SK-N-SH (cell line): ENCODE results near the gene TXNDC16.

Source experiments
- EZH2phosphoT487 ChIP-seq: fragments of 200-600 bp; sonication (generic); IDR thresholded peaks from 2 replicates; pipeline ENCODE4 v1.6.1; 2017; ENCODE audit warnings: low read depth, mixed run types, mild to moderate bottlenecking, antibody characterized with exemption, moderate library complexity, borderline replicate concordance
- FOXM1 ChIP-seq: IDR thresholded peaks from 2 replicates; pipeline ENCODE4 v1.4.0; 2012; ENCODE audit warnings: low read depth, mild to moderate bottlenecking
- JUND ChIP-seq: IDR thresholded peaks from 2 replicates; pipeline ENCODE4 v1.4.0; 2012
- POLR2AphosphoS5 ChIP-seq: IDR thresholded peaks from 2 replicates; pipeline ENCODE4 v1.6.1; 2012; ENCODE audit warnings: low read depth, low read length
- TF ChIP-seq, protein P1 (sequence below): IDR thresholded peaks from 2 replicates; pipeline ENCODE4 v1.4.0; 2012; ENCODE audit warnings: low read depth, borderline replicate concordance

GRCh38 chr14:52558688-52559087, 6.4 kb upstream of the TXNDC16 start:
- no peak for TF ChIP-seq EZH2phosphoT487
- TF ChIP-seq, protein P1, sequence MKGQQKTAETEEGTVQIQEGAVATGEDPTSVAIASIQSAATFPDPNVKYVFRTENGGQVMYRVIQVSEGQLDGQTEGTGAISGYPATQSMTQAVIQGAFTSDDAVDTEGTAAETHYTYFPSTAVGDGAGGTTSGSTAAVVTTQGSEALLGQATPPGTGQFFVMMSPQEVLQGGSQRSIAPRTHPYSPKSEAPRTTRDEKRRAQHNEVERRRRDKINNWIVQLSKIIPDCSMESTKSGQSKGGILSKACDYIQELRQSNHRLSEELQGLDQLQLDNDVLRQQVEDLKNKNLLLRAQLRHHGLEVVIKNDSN, result no peak
- no peak for TF ChIP-seq POLR2AphosphoS5
- no peak for TF ChIP-seq FOXM1
- TF ChIP-seq JUND, result no peak
